ENCODE data around the gene KY.

- no peak for TF ChIP-seq ZFP3 (CRISPR knock-in tag; IDR thresholded peaks at IDR 0.05)
- no peak for TF ChIP-seq CSRNP3 (CRISPR knock-in tag; IDR thresholded peaks at IDR 0.05)
- TF ChIP-seq GLIS3 (CRISPR knock-in tag; IDR thresholded peaks at IDR 0.05), result no peak
- TF ChIP-seq ZFP30 (CRISPR knock-in tag; IDR thresholded peaks at IDR 0.05), result no peak
- TF ChIP-seq POU6F1 (CRISPR knock-in tag; IDR thresholded peaks at IDR 0.05; ENCODE audit: borderline replicate concordance, low read depth), result no peak
- TF ChIP-seq ZNF565 (CRISPR knock-in tag; conservative IDR thresholded peaks at IDR 0.05; ENCODE audit: low read depth), result no peak
Measured at GRCh38 chr3:134672571-134672970, 21.7 kb upstream of the KY start.

All from SK-N-SH treated with all-trans-retinoic acid at 6 μM for 48 hours (cell line).